Left ventricle myocardium superior (tissue), 1 donor: ENCODE data around the gene CD99. TPM values are rescaled to one million over a fixed set of nuclear protein-coding genes. Genes with fewer than 3 reads are reported as not detected.

Experiments
- ATAC-seq: fragments of 200-7000 bp; cut with Tn5 transposase; one replicate; pipeline ENCODE4 v1.9.1; 2020; ENCODE audit warnings: mild to moderate bottlenecking, moderate library complexity
- DNase-seq: peaks from one replicate; pipeline ENCODE4 v3.0.0-alpha.2; 2020
- intact Hi-C: fragments of 100-400 bp; cut with micrococcal nuclease; formaldehyde crosslinking; loops from one replicate; pipeline ENCODE4 v1.11.0; 2022
- long read RNA-seq: library from polyadenylated mRNA; unstranded; transcript quantifications from one replicate; pipeline ENCODE4 v2.0.0, GENCODE V29; 2021
- total RNA-seq: library from RNA; stranded (reverse); fragmentation: NEBNext Ultra II Directional; extraction: Animal tissue kit (Norgen Biotek cat#: 25700); gene quantifications from one replicate; pipeline ENCODE4 v1.2.1, GENCODE V29; 2021
- donor health status: DM: no; HTN: yes; CAD: no; lungs with severe emphysema.

The CD99 gene, protein sequence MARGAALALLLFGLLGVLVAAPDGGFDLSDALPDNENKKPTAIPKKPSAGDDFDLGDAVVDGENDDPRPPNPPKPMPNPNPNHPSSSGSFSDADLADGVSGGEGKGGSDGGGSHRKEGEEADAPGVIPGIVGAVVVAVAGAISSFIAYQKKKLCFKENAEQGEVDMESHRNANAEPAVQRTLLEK
- total RNA-seq: 360 TPM
- long read RNA-seq, transcript CD99-212 (10 exons, 1,089 nt): minor isoform, 31 of 467 reads
- long read RNA-seq, transcript CD99-204 (9 exons, 892 nt): minor isoform, 31 of 467 reads
- long read RNA-seq, transcript CD99-205 (10 exons, 1,291 nt): major isoform, 285 of 467 reads
- long read RNA-seq, partial matches to known transcripts: 10 of 467 reads
- long read RNA-seq, other reads (novel, unspliced or antisense): 104 of 467 reads

DNA sequence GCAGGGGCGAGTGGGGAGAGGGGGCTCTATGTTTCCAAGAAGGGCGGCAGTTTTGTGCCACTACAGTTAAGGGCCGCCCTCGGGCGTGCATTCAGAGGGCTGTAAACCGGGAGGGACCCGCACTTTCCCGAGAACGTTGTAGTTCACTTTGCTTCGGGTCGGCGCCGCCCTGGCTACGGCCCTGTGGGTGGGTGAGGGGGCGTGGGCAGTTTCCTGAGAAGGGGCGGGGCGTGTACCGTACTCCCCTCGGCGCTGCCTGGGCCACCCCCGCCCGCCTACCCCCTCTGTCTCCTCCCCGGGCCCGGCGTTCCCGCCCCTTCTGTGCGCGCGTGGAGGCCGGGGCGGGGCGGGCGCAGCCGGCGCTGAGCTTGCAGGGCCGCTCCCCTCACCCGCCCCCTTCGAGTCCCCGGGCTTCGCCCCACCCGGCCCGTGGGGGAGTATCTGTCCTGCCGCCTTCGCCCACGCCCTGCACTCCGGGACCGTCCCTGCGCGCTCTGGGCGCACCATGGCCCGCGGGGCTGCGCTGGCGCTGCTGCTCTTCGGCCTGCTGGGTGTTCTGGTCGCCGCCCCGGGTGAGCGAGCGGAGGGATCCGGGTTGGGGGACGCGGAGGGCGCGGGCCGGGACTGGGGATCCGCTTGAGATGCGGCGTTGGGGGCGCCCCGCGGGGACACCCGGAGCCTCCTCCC is at the start of gene CD99:
Gene CD99, plus strand, starts transcription at position 440 of the 687 bp plus-strand sequence. Its CDS starts 66 bp downstream, at position 506.
- DNase-seq (peak; percentile 97), ATAC-seq (peak; percentile 95)
- intact Hi-C loops: no loop called here

DNA sequence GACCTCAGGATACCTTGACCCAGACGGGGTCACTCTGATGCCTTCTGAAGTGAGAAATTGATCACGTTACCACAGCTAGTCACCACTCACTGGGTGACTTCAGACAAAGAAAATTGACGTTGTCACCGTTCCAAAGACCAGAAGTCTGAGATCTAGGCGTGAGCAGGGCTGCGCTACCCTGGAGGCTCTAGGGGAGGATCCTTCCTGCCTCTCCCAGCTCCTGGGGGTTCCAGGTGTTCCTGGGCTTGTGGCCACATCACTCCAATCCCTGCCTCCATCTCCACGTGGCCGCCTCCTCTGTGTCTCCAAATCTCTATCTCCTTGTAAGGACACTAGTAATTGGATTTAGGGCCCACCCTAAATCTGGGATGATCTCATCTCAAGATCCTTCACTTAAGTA is 48.9 kb upstream of the CD99 start:
- ATAC-seq (no peak), DNase-seq (no peak)
- intact Hi-C loops: loop anchor here (10.0 kb wide), 1 partner anchor 173 kb away; no protein-coding TSS in a partner anchor

DNA sequence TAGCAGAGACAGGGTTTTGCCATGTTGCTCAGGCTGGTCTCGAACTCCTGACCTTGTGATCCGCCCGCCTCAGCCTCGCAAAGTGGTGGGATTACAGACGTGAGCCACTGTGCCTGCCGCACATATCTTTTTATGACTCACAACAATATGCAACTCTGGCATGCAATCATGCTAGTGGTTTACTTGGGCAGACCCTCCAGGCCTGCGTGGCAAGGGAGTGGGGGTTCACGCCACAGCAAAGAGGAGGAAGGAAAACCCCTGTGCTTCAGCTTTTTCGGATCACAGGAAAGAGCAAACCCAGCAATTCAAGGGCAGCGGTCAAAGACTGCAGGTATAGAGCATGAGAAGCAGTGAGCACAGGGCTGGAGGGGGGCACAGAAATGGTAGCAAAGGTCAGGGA is 48.3 kb upstream of the CD99 start:
- intact Hi-C loops: loop anchor here (10.0 kb wide), 1 partner anchor 172 kb away; no protein-coding TSS in a partner anchor
- DNase-seq: no peak
- ATAC-seq: no peak

DNA sequence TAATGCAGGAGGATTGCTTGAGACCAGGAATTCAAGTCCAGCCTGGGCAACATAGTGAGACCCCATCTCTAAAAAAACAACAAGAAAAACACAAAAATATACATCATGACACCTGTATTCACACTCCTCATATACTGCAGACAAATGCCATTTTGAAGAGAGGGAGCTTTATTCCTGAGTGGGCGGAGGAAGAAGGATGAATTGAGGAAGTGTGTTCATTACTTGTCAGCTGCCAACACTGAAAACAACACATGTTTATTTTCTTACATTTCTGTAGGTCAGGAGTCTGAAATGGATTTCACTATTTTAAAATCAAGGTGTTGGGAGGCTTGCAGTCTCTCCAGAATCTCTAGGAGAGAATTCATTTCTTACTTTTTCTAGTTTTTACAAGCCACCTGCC is 47.2 kb upstream of the CD99 start:
- DNase-seq (no peak), ATAC-seq (no peak)
- intact Hi-C loops: loop anchor here (10.0 kb wide), 1 partner anchor 171 kb away; no protein-coding TSS in a partner anchor

DNA sequence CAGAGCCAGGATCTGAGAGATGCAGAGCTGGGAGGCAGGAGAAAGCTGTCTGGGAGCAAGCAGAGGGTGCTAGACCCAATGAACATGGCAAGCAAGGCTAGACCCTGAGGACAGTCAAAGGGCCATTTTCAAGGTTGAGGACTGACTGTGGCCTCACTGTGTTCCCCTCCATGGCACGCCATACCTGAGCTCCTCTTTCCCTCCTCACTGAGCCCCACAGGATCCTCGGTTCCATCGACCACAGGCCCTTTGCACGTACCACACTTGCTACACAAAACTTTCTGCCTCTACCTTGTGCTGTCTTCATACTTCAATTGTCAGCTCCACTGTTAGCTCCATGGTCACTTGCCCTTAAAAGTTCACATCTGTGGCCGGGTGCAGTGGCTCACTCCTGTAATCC is 45.5 kb upstream of the CD99 start:
- DNase-seq: no peak
- ATAC-seq: no peak
- intact Hi-C loops: loop anchor here (10.0 kb wide), 1 partner anchor 169 kb away; no protein-coding TSS in a partner anchor

DNA sequence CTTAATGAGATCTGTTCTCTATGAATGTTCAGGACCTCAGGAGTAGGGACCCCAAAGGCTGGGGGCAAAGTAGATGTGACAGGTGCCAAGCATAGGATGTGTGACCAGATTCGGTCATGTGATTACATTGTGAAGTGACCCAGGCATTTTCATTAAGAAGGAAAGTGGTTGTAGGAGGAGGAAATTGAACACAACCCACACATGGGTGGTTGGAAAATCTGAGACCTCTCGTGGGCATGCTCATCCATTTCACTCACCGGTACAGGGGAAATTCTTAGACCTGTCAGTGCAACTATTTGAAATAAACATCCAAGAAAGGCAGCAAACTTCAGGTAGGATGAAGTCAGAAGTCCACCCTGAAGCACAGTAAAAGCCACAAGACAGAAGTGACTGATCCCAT is 43.5 kb upstream of the CD99 start:
- intact Hi-C loops: loop anchor here (10.0 kb wide), 1 partner anchor 167 kb away; no protein-coding TSS in a partner anchor
- ATAC-seq (no peak), DNase-seq (no peak)

DNA sequence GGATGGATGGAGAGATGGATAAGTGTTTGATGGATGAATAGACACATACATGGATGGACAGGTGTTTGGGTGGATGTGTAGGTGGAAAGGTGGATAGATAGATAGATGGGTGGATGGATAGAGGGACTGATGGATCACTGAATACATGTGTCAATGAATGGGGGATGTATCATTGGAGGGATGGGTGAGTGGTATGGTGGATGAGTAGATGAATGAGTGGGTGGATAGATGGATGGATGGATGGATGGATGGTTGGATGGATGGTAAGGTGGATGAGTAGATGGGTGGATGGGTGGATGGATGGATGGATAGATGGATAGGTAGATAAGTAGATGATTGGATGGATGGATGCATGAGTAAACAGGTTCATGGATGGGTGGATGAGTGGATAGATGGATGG is 41.1 kb upstream of the CD99 start:
- no peak for ATAC-seq
- intact Hi-C loops: no loop called here
- DNase-seq: no peak

DNA sequence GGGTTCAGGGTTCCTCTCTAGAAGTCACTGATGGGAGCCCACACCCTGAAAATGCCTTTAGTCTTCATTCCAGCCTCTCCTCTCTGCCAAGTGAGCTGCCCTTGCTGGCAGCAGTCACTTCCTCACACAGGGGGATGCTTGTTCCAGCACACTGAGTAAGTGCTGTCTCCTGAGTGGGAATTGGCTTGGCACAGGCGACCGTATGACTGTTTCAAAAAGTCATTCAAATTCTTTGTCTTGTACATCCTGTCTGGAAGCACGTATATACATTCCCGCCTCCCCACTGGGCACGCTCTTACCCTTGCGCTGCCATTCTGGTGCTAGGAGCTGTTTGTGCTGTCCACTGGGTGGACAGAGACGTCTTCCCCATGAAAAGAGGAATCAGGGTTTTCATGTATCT is 40.2 kb upstream of the CD99 start:
- intact Hi-C loops: no loop called here
- DNase-seq (no peak), ATAC-seq (no peak)

DNA sequence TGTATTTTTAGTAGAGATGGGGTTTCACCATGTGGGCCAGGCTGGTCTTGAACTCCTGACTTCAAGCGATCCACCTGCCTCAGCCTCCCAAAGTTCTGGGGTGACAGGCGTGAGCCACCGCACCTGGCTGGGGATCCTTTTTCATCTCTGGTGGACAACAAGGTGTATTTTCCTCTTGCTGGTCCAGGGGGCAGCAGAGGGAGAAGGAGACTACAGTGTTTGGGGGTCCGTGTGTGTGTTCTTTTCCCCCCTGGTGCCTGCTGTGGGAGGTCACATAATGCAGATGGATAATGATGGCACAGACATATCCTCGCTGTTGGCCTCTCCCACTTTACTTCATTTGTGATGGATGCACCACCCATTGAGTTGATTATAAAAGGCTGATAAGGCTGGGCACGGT is 39.0 kb upstream of the CD99 start:
- DNase-seq (no peak), ATAC-seq (no peak)
- intact Hi-C loops: no loop called here

DNA sequence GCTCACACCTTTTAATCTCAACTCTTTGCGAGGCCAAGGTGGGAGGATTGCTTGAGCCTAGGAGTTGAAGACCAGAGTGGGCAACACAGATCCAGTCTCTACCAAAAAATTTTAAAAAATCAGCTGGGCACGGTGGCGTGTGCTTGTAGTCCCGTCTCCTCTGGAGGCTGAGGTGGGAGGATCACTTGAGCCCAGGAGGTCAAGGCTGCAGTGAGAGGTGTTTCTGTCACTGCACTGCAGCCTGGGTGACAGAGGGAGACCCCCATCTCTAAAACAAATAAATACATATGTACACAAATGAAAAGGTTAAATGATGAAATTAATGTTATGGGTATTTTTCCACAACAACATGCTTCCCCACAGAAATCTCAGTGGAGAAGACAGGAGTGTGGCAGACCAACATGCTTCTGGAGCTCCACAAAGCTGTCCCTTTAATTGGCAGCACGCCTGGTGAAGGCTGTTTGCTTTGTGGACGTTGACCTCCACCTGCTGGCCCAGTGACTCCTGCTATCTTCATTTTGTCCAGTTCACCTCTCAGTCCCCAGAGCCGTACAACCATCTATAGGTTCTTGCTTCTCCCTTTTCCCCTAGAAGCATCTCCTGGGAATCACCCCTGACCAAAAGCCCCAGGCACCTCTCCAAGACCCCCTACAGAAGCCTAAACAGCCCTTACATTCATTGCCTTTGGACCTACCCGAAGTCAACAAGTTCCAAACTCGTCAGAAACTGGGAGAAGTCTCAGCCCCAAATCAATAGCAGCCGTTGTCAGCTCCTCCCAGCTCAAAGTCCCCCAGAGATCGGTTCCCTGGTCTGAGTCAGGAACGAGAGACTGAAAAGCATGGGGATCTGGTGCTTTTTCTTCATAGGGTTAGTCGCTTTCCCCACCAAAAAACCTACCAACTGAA is 36.4 kb upstream of the CD99 start:
- ATAC-seq (no peak), DNase-seq (no peak)
- intact Hi-C loops: no loop called here

DNA sequence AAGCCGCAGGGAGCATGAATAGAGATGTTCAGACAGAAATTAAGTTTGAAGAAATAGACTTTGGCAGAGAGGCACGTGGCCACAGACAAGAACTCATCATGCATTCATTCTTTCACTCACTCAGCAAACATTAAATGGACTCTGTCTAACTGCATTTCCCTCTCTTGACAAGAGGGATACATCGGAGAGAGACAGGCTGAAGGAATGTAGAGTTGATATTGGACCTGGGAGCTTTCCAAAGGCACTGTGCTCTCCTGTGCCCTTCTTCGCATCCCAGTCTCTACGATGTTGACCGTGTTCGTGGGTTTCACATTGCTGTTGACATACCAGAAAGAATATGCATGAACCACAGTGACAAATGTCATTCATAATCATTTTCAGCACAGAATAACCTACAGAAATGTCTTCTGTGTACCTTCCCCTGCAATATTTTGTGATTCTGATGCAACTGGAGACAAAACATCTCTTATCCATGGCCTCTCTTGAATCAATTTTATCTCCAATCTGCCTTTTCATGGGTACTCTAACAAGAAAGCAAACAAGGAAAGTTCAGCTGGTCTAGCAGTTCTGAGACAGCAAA is 34.7 kb upstream of the CD99 start:
- no peak for DNase-seq
- intact Hi-C loops: no loop called here
- no peak for ATAC-seq

DNA sequence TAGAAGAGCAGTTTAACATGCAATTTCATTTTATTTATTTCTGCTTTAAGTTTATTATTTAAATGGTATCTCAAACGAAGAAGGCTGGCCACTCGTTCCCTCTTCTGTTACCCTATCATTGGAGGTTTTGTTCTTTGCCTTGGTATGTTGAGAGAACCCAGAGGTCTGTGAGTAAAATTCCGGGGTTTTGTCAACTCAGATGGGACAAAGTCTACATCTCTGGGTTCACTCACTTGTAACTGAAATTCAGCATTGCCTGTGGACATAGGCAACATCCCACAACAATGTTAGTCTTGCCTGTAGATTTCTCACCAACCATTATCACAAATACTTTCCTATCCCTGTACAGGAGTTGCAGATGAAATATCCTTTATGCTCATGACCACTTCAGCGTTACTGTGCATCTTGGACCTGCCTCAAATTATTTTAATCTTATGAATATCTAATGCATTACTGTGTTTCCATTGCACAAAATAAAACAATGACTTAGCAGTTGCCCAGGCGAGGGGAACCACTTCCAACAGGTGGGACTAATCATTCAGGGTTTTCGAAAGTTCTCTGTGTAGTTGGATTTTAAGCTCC is 33.5 kb upstream of the CD99 start:
- ATAC-seq (no peak), DNase-seq (no peak)
- intact Hi-C loops: no loop called here

DNA sequence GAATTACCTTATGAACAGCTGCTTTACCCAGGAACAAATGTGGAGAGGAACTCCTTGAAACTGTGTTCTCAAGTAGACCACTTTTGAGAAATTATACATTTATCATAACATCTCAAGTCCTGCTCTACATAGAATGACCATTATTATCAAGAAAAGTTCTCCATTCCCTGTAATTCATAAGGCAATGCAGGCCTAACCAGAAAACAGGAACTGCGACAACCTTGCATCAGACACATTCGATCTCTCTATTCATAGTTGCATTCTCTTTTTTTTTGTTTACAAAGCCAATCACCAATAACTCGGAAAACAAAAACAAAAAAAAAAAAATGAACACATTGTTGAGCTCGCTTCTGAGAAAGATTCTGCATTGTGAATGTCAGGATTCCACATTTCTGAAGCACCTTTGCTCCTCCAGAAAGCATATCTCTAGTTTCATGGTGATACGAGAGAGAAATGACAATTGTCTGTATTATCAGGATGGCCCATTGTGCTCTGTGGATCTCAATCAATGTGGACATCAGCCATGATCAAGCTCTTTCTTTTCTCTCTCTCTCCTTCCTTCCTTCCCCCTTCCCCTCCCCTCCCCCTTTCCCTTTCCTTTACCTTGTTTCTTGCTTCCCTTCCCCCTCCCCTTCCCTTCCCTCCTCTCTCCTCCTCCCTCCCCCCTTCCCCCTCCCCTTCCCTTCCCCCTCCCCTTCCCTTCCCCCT is 32.4 kb upstream of the CD99 start:
- DNase-seq (no peak), ATAC-seq (no peak)
- intact Hi-C loops: no loop called here

DNA sequence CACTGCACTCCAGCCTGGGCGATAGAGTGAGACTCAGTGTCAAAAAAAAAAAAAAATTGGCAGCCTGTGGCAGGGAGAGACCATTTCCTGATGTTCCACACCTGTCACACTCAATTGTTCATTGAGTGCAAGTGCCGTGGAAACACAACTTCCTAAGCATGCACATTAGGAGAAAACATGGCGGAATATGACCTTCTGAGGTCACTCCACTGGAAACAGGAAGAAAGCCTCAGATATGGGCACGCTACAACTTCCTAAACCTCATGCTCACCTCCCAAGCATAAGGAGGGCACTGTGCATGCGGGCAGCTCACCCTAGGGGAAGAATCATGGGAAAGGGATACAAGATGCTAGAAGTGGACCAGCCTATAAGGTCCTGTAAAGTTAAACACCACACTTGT is 28.5 kb upstream of the CD99 start:
- intact Hi-C loops: no loop called here
- no peak for DNase-seq
- no peak for ATAC-seq

DNA sequence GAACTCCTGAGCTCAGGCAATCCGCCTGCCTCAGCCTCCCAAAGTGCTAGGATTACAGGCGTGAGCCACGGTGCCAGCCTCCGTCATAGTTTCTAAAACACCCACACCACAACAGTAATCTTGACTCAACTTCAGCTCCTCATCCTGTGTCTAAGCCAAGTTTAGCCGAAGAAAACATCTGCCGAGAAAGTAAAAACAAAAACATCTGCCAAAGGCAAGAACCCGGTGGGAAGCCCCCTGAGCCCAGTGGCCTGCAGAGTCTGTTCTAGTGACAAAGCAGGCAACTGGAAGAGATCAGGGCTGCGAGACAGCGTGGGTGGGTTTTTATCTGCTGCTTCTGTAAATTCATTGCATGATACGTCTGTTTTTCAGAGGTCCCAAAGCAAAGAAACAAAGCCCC is 26.6 kb upstream of the CD99 start:
- intact Hi-C loops: no loop called here
- ATAC-seq (peak; percentile 90), DNase-seq (peak; percentile 60)

DNA sequence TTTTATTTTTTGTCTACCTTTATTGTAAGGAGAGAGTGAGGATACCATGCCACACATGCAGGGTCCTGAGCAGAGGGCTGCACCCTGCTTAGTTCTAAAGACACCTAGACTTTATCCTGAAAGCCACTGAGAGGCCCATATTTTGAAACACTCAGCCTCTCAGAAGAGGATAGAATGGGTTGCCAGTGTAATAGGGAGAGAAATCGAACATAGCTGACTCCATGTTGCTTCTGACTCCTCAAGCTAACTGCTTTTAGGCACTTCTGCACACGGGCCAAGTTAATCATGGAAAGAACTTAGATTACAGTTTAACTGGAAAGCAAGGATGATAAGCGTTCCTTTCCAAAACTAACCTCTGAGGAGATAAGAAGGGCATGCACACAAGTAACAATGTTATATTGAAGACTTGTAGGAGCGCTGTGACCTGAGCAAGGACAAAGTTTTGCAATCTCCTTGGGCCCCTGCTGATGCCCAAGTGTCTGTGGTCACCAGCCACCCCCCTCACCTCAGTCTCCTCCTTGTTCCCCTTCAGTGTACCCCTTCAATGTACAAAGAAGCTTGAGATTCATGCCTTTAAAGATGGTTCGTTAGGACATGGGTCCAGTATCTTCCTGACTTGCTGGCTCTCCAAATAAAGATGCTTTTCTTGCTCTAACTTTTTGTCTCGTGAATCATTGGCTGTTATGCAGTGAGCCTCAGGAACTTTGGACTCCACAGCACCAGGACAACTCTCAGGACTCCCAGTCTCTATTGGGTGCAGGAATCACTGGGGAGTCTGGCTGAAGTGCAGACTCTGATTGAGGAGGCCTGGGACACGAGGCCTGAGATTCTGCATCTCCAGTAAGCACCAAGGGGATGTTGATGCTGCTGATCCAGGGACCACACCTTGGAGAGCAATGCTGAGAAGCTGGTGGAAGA is 25.4 kb upstream of the CD99 start:
- ATAC-seq (peak; percentile 23), DNase-seq (no peak)
- intact Hi-C loops: no loop called here

DNA sequence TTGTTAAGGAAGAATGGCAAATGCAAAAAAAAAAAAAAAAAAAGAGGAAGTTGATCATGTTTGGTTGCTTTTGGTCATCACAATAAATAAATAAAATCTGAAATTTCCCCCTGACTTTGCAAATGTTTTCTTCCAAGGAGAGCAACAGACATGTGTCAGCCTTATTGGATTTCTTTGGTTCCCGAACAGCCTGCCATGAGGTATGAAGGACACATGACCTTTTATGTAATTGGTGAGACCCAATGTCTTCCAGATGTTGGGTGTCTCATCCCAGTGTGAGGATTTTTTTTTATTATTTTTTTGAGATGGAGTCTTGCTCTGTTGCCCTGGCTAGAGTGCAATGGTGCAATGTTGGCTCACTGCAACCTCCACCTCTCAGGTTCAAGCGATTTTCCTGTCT is 24.6 kb upstream of the CD99 start:
- DNase-seq: no peak

More for the DNA sequence above, 24.6 kb upstream of the CD99 start:
- no peak for ATAC-seq
- intact Hi-C loops: no loop called here
